OCI-LY3 (cell line): Measurements from ENCODE around the gene TAS2R43.
"Not testable (repeated sequence)": the region's sequence is repeated elsewhere in the genome, so short reads cannot be mapped to it uniquely, and the experiment has no call there.

Experiments used
- H2AFZ ChIP-seq: fragments of 200-600, 300-600 bp; shearing (Covaris generic); 2 replicates; pipeline ENCODE4 v1.6.0; 2014; ENCODE audit warnings: antibody characterized with exemption, low read depth, low read length
- H3K27ac ChIP-seq: fragments of 200-600, 300-600 bp; sonication (generic); 2 replicates; pipeline ENCODE4 v1.5.1; 2014; ENCODE audit warnings: mild to moderate bottlenecking, low read length, moderate library complexity, mixed read lengths
- H3K27me3 ChIP-seq: fragments of 200-600, 300-600 bp; sonication (generic); 2 replicates; pipeline ENCODE4 v1.6.1; 2014; ENCODE audit warnings: low read depth, low read length, mixed read lengths
- H3K36me3 ChIP-seq: fragments of 200-600, 300-600 bp; sonication (generic); replicated peaks from 2 replicates; pipeline ENCODE3; 2014; ENCODE audit warnings: low read depth, low read length, mixed read lengths
- H3K4me1 ChIP-seq: fragments of 300-600, 200-600 bp; sonication (generic); 2 replicates; pipeline ENCODE4 v1.6.1; 2014; ENCODE audit warnings: low read length, mixed read lengths
- H3K4me2 ChIP-seq: fragments of 200-600, 300-600 bp; sonication (generic); 2 replicates; pipeline ENCODE4 v1.6.1; 2014; ENCODE audit warnings: low read length, mixed read lengths
- H3K4me3 ChIP-seq: fragments of 300-600, 200-600 bp; sonication (generic); 2 replicates; pipeline ENCODE4 v1.5.1; 2014; ENCODE audit warnings: antibody characterized with exemption, mild to moderate bottlenecking, low read length, moderate library complexity
- H3K79me2 ChIP-seq: fragments of 300-600, 200-600 bp; shearing (Covaris generic); 2 replicates; pipeline ENCODE4 v1.6.1; 2014; ENCODE audit warnings: mild to moderate bottlenecking, low read length, mixed read lengths
- H3K9ac ChIP-seq: fragments of 300-600, 200-600 bp; shearing (Covaris generic); 2 replicates; pipeline ENCODE4 v1.6.0; 2014; ENCODE audit warnings: mild to moderate bottlenecking, low read length, moderate library complexity
- H3K9me3 ChIP-seq: fragments of 200-600, 300-600 bp; shearing (Covaris generic); 2 replicates; pipeline ENCODE4 v1.6.1; 2014; ENCODE audit warnings: low read length, mixed read lengths; ENCODE audit not compliant: insufficient read depth
- H4K20me1 ChIP-seq: fragments of 200-600, 300-600 bp; sonication (generic); 2 replicates; pipeline ENCODE4 v1.6.1; 2016; ENCODE audit warnings: low read length, mixed read lengths; ENCODE audit not compliant: insufficient read depth
- CTCF ChIP-seq: fragments of 200-600, 300-600 bp; sonication (generic); IDR thresholded peaks from 2 replicates; pipeline ENCODE4 v1.5.1; 2014; ENCODE audit warnings: antibody characterized with exemption, low read length, low read depth
- EZH2phosphoT487 ChIP-seq: fragments of 200-600 bp; shearing (Covaris generic); IDR thresholded peaks from 2 replicates; pipeline ENCODE4 v1.6.1; 2018; ENCODE audit warnings: antibody characterized with exemption, mixed run types, low read depth

Gene TAS2R43

GRCh38 chr12:11133162-11133561 is 41.0 kb upstream of the TAS2R43 start:
- Histone ChIP-seq H2AFZ (no peak overlapping the region), H3K4me3 (no peak overlapping the region), H3K27ac (no peak overlapping the region), H3K4me1 (peaks cover 29% of the 10 kb centered on the region), H3K9ac (no peak overlapping the region), H3K36me3 (peaks cover 5% of the 10 kb centered on the region), H3K79me2 (peaks cover 63% of the 10 kb centered on the region), H3K27me3 (no peaks in the 10 kb centered on the region), H3K4me2 (no peak overlapping the region), H4K20me1 (peaks cover 24% of the 10 kb centered on the region), H3K9me3 (no peaks in the 10 kb centered on the region)
- TF ChIP-seq EZH2phosphoT487 (no peak), CTCF (no peak)

- Histone ChIP-seq H4K20me1 (peaks cover 20% of the 10 kb centered on the region), H3K27me3 (no peaks in the 10 kb centered on the region), H3K4me2 (no peak overlapping the region), H2AFZ (no peak overlapping the region), H3K27ac (no peak overlapping the region), H3K9ac (no peak overlapping the region), H3K9me3 (no peaks in the 10 kb centered on the region), H3K36me3 (peaks cover 13% of the 10 kb centered on the region), H3K4me3 (no peak overlapping the region), H3K4me1 (peaks cover 19% of the 10 kb centered on the region), H3K79me2 (peaks cover 54% of the 10 kb centered on the region)
- TF ChIP-seq EZH2phosphoT487, result no peak
- TF ChIP-seq CTCF, result no peak
These were observed 38.9 kb upstream of the TAS2R43 start for GRCh38 chr12:11130999-11131398.

GRCh38 chr12:11130382-11130781 is 38.3 kb upstream of the TAS2R43 start:
- peaks cover 52% of the 10 kb centered on the region for H3K79me2 ChIP-seq
- peaks cover 20% of the 10 kb centered on the region for H4K20me1 ChIP-seq
- H3K9ac ChIP-seq, result no peak overlapping the region
- peaks cover 13% of the 10 kb centered on the region for H3K4me1 ChIP-seq
- no peaks in the 10 kb centered on the region; the same call in 1 of the 2 replicates for H3K9me3 ChIP-seq
- H3K4me3 ChIP-seq, result no peak overlapping the region
- no peaks in the 10 kb centered on the region for H3K27me3 ChIP-seq
- H3K4me2 ChIP-seq, result no peak overlapping the region
- no peak overlapping the region for H3K27ac ChIP-seq
- TF ChIP-seq EZH2phosphoT487 (no peak), CTCF (no peak)
- H2AFZ ChIP-seq, result no peak overlapping the region
- H3K36me3 ChIP-seq, result peaks cover 13% of the 10 kb centered on the region

- not testable (repeated sequence) for H3K4me3 ChIP-seq, H3K27ac ChIP-seq, H3K4me1 ChIP-seq, H2AFZ ChIP-seq, H3K27me3 ChIP-seq, H3K36me3 ChIP-seq, H3K9me3 ChIP-seq, H4K20me1 ChIP-seq, H3K4me2 ChIP-seq, H3K9ac ChIP-seq
- H3K79me2 ChIP-seq, result peaks cover 84% of the 10 kb centered on the region
These were observed 22.0 kb upstream of the TAS2R43 start for GRCh38 chr12:11114130-11114529.

GRCh38 chr12:11111213-11111612 is 19.1 kb upstream of the TAS2R43 start:
- H3K27ac ChIP-seq, H3K9me3 ChIP-seq, H2AFZ ChIP-seq, H3K4me1 ChIP-seq, H3K4me2 ChIP-seq, H3K4me3 ChIP-seq, H4K20me1 ChIP-seq, H3K36me3 ChIP-seq, H3K27me3 ChIP-seq, H3K9ac ChIP-seq: not testable (repeated sequence)
- H3K79me2 ChIP-seq, result peaks cover 84% of the 10 kb centered on the region
